Hematopoietic multipotent progenitor cell treated with erythropoietin and hydrocortisone succinate and interleukin-3 and kit ligand, for 15 days (in vitro differentiated cells): ENCODE data around the gene FAHD2A.
"Not testable (repeated sequence)": the region's sequence is repeated elsewhere in the genome, so short reads cannot be mapped to it uniquely, and the experiment has no call there.

ENCODE experiments used
- DNase-seq: peaks from one replicate; pipeline ENCODE4 v3.0.0-alpha.2; 2015; ENCODE audit warnings: low spot score

FAHD2A gene

DNA sequence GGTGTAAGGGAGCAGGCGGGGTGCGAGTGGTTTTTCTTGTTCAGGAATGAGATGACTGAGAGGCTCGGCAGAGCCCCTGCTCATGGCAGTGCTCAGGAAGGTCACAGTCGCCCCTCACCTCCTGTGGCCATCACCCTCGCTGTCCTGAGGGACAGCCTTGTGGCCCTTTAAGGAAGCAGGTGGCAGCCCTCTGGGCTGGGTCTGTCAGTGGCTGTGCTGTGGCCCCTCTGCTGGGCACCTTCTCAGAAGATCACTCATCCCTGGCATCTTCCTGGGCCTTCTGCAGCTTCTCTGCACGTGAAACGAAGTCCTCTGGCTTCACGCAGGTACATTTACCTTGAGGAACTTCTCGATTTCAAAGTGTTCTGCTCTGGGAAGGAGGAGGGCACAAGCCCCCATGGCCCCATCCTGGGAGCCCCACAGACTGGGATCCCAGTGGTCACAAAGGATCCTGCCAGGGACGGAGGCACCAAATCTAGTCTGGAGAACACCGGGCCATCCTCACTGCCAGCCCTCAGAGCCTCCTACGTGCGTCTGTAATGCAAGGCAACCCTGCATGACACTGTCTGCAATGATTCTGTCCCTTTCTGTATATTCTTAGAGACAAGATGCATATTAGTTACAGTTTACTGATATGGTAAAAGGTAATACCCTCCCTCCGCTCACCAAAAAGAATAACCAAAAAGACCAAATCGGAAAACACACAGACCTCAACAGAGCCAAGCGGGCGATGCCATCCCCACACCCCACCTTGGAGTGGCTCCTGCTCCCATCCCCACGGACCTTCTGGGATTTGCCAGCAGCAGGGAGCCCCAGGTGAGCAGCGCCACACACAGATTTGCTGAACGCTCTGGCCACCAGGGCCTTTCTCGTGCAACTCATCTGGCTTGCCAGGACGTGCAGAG lies 25.9 kb upstream of the FAHD2A start:
- DNase-seq: no peak

DNA sequence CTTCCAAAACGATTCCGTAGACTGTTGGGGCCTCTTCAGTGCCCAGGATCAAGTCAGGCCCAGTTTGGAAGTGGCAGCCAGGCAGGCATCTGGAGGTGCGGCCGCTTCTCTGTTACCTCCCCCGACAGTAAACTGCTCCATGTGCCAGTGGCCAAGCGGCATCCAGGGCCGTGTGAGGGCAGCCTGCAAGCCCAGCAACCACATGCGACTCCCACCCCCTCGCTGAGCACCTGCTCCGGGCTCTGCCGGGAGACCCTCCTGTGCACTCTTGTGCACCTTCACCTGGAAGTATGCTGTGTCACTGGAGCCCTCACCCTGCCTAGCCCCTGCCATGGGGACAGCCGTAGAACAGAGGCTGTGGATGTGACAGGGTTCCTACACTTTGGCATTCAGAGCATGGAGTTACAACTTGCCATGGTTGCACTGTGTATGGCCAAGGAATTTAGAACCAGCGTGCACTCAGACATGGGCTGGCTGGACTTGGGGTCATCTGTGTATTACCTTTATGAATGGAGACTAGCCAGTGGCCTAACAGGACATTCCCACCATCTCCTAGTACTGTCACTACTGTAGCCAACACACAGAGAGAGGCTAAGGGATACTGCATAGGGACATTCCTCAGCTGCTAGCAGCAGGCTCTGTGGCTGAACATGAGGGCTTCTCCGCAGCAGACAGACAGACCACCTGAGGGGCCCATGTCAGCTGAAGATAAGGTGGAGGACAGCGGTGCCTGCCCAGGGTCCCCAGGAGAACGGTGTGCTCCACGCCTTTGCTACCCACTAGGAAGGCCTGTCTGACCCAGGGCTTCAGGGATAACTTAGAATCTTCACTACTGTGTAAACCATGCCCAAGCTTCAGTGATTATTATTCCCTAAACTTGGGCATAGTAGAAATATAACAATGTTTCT lies 25.0 kb upstream of the FAHD2A start:
- DNase-seq: no peak

DNA sequence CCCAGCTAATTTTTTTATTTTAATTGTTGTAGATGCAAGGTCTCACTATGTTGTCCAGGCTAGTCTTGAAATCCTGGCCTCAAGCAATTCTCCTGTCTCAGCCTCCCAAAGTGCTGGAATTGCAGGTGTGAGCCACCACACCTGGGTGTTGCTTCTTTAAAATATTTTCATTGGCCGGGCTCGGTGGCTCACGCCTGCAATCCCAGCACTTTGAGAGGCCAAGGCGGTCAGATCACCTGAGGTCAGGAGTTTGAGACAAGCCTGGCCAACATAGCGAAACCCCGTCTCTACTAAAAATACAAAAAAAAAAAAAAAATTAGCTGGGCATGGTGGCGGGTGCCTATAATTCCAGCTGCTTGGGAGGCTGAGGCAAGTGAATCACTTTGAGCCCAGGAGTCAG lies 24.2 kb upstream of the FAHD2A start:
- DNase-seq: not testable (repeated sequence)

DNA sequence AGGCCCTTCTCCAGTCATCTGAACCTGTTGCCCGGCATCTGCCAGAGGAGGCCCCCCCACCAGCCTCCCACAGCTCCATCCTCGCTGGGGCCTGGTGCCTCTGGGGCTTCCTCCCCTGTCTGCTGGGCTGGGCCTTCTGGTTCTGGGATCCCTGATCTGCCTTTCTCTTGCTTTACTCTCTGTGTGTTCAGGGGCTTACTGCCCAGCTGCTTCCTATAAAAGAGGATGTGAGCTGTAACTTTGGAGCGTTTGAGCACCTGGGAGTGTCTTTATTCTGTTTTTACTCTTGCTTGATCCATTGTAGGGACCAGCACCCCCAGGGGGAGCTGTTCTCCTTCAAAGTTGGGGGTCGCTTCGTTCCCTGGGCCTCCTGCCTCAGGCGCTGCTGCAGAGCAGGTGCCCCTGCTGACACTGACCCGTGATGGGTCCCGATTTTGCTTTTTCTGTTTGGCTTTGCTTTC lies 23.1 kb upstream of the FAHD2A start:
- no peak for DNase-seq

DNA sequence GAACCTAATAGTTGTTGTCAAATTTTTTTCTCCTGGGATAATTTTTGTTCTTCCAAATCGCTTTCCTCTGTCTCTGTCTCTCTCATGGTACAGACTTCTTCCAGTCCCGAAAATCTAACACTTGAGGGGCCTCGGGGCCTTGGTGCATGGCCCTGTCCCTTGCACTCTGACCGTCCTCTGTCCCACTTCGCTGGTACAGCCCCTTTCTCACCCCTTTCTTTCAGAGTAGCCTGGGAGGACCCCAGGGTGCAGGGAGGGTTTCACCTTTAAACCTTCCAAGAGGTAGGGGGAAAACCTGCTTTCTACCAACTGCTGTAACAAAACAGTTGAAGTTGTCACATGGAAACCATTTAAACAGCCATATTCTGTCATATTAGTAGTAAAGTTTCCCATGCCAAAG lies 22.2 kb upstream of the FAHD2A start:
- DNase-seq: no peak

DNA sequence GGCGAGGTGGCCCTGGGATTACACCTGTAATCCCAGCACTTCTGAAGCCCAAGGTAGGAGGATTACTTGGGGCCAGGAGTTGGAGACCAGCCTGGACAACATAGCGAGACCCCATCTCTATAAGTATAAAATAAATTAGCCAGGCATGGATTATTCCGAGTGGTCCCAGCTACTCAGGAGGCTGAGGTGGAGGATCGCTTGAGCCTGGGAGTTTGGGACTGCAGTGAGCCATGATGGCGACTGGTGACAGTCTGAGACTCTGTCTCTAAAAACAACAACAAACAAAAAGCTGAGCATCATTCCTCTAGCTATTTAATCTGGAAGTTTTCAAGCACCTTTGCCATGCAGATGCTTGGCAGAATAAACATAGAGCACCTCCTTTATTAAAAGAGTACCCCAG lies 21.8 kb upstream of the FAHD2A start:
- no peak for DNase-seq

DNA sequence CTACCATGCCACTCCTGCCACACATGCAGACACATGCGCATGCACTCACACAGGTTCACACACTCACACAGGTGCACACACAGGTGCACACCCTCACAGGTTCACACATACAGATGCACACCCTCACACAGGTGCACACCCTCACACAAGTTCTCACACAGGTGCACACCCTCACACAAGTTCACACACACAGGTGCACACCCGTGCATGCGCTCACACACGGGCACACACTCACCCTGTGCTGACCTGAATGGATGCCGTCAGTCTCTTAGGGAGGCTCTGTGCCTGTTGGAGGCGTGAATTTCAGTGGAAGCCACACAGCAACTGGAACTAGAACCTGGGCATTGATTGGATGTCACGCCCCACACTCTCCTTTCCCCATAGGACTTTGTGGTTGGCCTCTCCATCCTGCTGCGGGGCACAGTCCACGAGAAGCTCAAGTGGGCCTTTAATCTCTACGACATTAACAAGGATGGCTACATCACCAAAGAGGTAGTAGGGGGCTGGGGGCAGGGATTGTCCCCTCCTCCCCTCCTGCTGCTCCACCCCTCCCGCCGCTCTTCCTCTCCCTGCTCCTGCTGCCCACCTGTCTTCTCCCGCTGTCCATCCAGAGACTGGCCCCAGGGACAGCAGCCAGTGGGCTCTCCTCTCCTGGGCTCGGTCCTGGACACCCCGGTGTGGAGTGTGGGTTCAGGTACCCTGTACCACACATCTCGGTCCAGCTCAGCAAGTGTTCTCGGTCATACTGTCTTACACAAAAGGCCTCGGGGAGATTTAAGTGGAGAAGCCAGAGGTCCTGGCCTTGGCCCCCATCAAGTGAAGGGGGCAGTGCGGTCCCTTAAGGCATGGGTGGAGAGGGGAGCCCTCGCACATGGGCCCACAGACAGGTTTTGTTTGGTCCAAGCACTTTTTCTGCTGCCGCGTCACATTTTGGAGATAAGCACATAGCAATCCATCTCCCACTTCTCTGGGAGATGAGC lies 21.0 kb upstream of the FAHD2A start:
- DNase-seq: no peak

DNA sequence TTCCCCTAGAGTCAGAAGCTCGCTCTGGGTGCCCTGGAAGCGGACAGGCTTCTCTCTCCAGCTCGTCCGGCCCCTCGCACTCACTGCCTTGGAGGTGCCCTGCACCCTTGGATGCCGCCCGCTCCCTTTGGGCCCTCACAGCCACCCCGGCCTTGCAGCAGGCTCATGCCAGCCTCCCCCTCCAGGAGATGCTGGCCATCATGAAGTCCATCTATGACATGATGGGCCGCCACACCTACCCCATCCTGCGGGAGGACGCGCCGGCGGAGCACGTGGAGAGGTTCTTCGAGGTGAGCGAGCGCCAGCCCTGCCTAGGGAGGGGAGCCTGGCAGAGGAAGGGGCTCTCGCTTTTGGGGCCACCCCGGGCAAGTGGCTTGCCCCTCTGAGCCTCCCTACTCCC lies 20.3 kb upstream of the FAHD2A start:
- DNase-seq: no peak

DNA sequence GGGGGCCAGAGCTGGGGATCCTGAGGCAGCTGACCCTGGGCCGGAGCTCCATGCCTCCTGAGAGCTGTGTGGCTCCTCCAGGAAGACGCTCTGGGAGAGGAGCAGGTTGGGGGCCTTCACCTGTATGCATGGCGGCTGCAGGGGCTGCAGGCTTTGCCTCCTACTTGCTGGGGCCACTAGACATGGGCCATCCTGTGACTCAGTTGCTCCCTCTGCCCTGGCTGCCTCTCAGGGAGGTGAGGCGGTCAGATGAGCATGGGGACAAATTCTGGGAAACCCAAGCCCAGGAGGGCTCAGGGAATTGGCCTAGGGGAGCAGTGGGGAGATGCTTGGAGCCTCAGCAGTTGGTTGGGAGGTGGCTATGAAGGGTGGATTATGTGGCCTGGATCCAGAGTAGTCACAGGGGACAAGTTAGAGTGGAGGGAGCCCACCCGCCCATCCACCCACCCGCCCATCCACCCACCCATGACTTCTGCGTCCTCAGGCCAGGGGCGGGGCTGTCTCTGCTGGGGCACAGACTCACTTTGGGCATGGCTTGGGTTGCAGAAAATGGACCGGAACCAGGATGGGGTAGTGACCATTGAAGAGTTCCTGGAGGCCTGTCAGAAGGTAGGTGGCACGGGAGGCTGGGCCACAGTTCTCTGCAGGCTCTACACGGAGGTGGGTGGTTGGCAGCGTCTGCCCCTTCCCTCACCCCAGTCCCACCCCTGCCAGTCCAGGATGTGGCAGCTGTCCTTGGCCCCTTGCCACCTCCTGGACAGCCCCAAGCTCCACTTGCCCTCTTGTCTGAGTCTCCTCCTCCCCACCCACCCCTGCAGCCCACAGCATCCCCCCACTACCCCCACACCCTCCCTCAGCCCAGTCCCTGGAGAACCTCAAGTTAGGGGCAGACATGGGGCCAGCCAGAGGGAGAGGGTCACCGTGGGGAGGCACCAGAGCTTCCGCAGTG lies 19.5 kb upstream of the FAHD2A start:
- no peak for DNase-seq

DNA sequence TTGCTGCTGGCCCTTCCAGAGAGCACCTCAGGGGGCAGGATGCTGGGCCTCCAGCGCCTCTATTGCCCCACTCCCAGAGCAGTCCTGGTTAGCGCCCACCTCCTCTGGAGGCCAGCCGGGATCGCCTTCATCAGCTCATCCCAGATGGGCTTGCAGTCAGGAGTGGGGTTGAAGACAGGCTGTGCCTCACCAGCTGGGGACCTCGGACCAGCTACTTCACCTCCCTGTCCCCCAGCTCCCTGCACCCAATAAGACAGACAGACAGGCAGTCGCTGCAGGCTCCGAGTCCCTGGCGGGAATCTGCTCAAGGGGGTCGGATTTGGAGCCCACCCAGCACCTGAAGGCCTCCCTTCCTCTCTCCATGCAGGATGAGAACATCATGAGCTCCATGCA lies 18.9 kb upstream of the FAHD2A start:
- DNase-seq: no peak

DNA sequence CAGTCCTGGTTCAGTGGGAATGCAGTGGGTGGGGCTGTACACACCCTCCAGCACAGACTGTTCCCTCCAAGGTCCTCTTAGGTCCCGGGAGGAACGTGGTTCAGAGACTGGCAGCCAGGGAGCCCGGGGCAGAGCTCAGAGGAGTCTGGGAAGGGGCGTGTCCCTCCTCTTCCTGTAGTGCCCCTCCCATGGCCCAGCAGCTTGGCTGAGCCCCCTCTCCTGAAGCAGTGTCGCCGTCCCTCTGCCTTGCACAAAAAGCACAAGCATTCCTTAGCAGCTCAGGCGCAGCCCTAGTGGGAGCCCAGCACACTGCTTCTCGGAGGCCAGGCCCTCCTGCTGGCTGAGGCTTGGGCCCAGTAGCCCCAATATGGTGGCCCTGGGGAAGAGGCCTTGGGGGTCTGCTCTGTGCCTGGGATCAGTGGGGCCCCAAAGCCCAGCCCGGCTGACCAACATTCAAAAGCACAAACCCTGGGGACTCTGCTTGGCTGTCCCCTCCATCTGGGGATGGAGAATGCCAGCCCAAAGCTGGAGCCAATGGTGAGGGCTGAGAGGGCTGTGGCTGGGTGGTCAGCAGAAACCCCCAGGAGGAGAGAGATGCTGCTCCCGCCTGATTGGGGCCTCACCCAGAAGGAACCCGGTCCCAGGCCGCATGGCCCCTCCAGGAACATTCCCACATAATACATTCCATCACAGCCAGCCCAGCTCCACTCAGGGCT lies 17.5 kb upstream of the FAHD2A start:
- no peak for DNase-seq

DNA sequence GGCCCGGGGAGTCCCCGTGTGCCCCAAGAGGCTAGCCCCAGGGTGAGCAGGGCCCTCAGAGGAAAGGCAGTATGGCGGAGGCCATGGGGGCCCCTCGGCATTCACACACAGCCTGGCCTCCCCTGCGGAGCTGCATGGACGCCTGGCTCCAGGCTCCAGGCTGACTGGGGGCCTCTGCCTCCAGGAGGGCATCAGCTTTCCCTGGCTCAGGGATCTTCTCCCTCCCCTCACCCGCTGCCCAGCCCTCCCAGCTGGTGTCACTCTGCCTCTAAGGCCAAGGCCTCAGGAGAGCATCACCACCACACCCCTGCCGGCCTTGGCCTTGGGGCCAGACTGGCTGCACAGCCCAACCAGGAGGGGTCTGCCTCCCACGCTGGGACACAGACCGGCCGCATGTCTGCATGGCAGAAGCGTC lies 16.9 kb upstream of the FAHD2A start:
- no peak for DNase-seq

DNA sequence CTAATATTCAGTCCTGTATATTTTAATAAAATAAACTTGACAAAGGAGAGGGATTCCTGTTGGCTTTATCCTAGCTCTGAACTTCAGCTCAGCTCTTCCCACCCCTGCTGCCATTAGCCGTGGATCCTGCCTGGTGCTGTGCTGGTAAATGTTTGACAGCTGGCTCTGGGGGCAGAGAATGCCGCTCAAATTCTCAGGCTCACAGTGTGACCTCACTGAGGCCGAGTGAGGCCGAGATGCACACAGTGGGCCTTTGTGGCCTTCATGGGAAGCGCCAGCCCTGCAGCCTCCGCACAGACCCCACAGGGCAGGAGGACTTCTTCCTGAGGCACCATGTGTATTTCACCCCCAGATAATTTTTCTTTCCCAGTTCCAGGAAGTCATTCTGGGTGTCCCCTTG lies 16.5 kb upstream of the FAHD2A start:
- DNase-seq: no peak

DNA sequence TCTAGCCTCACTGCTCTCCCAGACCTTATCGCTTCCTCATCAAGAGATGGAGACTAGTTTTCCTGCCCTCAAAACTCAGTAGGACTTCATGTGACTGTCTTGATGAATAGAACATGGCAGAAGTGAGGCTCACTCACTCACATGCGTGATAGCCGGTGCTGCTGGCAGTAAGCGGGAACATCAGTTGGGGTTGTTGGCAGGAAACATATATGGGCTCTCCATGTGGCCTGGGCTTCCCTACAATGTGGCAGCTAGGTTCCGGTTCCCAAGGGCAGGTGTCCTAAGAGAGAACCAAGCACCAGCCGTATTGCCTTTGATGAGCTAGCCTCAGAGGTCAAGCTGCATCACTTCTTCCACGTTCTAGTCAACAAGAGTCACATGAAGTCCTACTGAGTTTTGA lies 15.2 kb upstream of the FAHD2A start:
- no peak for DNase-seq

DNA sequence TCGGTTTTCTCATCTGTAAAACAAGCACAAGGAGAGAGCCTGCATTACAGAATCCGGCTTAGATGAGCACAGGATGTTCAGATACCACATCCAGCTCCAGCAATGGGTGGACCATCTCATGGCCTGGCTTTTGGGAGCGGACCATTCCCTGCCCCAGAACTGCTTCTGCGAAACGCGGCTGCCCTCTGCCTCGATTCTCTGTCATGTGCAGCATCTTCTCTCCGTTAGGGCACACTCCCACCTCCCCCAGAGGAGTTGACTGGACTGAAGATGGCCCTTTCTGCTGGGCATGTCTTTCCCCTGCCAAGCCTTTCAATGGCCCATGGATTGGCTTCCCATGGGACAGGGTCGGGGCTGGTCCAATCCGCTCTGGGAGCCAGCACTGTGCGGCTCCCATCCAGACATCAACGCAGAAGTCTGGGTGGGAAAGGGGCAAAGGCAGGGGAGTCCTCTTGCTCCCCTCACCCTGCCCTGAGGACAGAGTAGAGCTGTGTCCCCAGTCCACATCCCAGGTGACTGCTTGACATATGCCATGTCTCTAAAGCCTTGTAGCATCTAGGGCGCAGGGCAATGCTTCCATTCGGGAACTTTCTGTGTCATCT lies 14.3 kb upstream of the FAHD2A start:
- DNase-seq: no peak

DNA sequence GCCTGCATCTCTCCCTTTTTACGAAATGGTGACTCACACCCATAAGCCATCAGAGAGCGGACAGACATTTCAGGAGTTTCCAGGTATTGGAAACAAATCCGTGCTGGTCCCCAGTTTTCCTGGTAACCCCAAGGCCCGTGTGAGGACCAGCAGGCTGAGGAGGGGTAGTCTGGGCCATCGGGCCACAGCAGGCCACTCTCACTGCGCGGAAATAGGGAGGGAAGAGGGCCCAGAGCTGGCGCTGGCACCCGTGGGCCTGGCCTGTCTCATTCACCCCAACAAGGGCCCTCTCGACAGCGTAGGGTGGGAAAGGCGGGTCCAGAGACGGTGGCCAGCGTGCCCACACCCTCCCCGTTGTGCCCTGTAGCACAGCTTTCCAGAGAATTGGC lies 13.7 kb upstream of the FAHD2A start:
- DNase-seq: no peak

DNA sequence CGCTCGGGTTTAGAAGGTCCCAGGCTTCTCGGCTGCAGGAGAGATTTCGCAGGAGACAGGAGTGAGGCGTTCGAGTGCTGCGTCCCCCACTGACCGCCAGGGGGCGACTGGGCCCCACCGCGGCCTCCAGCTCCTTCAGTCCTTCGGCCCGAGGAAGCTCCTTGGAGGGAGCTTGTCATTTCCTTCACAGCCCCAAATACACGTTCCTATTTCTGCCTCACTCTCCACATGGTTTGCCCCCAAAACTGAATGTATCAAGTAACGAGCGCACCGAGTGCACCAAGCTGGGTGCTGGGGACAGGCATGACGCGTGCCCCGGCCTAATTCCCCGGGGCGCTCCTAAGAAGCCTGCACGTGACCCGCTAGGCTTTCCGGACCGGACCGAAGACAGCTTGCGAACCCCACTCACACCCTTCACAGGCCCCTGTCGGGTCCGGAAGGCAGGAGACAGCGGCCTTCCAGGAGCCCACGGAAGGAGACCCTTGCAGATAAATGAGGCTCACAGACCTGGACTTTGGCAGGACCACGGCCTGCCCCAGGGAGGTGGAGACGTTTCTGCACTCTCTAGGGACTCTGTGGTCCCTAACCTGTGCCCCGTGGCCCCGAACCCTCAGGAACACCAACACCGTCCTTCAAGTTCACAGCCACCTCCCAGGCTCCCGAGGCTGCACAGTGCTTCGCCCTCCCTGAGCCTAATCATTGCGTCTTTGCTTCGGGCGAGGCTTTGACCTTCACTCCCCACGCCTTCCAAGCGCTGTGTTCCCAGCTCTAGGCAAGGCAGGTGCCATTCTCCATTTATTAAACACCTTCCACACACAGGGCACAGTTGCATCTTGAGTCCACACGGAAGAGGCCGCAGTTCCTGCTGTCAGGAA lies 13.0 kb upstream of the FAHD2A start:
- peak; percentile 44 for DNase-seq

DNA sequence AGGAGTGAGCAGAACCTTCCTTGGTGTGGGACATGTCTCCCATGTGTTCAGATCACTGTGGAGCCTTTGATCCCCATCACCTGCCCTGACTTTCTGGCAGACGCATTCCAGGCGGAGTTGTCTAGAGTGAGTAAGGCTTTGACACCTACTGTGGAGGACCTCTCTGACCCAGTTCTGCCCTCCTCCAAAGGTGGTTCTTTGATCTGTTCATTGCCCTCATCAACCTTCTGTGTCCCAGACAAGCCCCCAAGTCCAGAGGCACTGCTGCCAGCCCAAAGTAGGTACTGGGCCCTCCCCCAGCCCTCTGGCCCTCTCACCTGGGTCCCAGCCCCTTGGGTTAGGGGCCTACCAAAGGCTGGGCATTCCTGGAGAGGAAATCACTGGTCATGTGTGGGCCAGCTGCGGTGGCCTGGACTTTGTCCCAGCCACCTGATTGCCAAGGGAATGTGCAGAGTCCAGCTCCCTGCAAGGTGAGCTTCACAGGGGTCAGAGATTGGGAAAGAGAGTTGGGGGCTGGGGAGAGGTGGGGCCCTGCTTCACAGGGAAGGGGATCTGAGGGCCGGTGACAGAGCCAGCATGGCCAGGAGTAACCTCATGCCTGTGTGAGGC lies 12.1 kb upstream of the FAHD2A start:
- no peak for DNase-seq
